ENCODE measurements around the gene OR8G1.

The OR8G1 gene

DNA sequence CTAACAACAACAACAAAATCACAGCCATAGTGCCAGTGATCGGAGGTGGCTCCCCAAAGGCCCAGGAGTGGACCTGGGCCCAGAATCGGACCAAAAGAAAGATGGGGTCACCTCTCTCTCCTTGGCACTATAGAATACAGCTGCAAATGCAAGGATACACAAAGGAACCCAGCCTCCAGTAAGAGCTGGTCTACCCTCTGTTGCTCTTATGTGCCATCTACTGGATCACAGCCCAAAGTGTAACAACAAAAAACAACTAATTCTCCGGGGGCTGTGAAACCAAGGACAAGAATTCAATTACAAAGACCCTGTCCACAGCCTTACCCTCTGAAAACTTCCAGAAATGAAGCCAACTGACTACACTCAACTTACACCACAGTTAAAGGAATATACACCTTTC is 36.9 kb downstream of the OR8G1 start:
- no peaks in the 10 kb centered on the region for H3K36me3 Mint-ChIP-seq (ENCODE audit: low read depth)
- no peak for DNase-seq (ENCODE audit: low spot score)
- H3K4me3 Mint-ChIP-seq, result no peak overlapping the region
- H3K27ac Mint-ChIP-seq, result no peak overlapping the region
- peaks cover 4% of the 10 kb centered on the region for H3K9me3 Mint-ChIP-seq
- H3K4me1 Mint-ChIP-seq (ENCODE audit: low read depth), result peaks cover 11% of the 10 kb centered on the region
- H3K27me3 Mint-ChIP-seq (ENCODE audit: low read depth), result peaks cover 17% of the 10 kb centered on the region

DNA sequence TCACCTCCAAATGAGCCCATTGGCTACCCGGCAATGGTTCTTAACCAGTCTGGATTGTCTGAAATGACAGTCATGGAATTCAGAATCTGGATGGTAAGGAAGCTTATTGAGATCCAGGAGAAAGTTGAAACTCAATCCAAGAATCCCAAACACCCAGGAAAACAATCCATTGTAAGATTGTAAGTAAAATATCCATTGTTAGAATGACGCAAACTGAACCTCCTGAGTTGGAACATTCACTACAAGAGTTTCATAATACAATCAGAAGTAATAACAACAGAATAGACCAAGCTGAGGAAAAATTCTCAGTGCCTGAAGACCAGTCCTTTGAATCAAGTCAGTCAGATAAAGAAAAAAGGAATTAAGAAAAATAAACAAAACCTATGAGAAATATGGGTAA is 37.4 kb downstream of the OR8G1 start:
- H3K9me3 Mint-ChIP-seq, result peaks cover 4% of the 10 kb centered on the region
- peaks cover 11% of the 10 kb centered on the region for H3K4me1 Mint-ChIP-seq (ENCODE audit: low read depth)
- H3K27ac Mint-ChIP-seq, result no peak overlapping the region
- peaks cover 17% of the 10 kb centered on the region for H3K27me3 Mint-ChIP-seq (ENCODE audit: low read depth)
- no peak for DNase-seq (ENCODE audit: low spot score)
- H3K36me3 Mint-ChIP-seq (ENCODE audit: low read depth), result no peaks in the 10 kb centered on the region
- no peak overlapping the region for H3K4me3 Mint-ChIP-seq

DNA sequence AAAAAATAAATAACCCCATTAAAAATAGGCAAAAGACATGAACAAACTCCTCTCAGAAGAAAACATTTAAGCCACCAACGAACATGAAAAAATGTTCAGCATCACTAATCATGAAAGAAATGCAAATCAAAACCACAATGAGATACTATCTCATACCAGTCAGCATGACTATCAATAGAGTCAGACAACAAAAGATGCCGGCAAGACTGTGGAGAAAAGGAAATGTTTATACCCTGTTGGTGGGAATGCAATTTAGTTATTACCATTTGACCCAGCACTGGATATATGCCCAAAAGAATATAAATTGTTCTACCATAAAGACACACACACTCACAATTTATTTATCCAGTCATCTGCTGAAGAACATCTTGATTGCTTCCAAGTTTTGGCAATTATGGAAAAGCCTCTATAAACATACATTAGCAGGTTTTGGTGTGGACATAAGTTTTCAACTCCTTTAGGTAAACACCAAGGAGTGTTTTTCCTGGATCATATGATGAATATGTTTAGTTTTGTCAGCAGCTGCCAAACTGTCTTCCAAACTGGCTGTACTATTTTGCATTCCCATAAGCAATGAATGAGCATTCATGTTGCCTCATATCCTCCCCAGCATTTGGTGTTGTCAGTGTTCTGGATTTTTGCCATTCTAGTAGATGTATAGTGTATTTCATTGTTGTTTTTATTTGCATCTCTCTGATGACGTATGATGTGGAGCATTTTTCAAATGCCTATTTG is 44.9 kb downstream of the OR8G1 start:
- peaks cover 9% of the 10 kb centered on the region for H3K9me3 Mint-ChIP-seq
- peaks cover 3% of the 10 kb centered on the region for H3K4me1 Mint-ChIP-seq (ENCODE audit: low read depth)

DNA sequence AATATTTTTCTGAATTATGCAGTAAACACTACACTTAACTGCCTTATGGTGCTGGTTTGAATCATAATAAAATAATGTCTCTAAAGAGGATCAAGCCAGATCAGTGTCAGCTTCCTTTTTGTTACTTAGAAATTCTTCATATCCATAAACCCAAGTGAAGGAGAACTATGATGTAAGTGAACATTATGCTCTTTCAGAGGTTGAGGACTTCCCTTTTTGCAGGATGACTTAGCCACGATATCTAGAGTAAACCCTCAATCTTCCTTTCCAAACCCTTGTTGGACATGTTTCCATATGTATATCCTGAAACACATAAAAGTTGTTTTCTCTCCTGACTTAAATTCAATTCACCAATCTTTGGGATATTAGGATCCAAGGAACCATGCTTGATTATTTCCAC is 53.8 kb downstream of the OR8G1 start:
- no peaks in the 10 kb centered on the region for H3K9me3 Mint-ChIP-seq
- H3K27me3 Mint-ChIP-seq (ENCODE audit: low read depth), result no peaks in the 10 kb centered on the region
- no peaks in the 10 kb centered on the region for H3K36me3 Mint-ChIP-seq (ENCODE audit: low read depth)
- no peak overlapping the region for H3K4me3 Mint-ChIP-seq
- H3K27ac Mint-ChIP-seq, result no peak overlapping the region
- DNase-seq (ENCODE audit: low spot score), result no peak
- H3K4me1 Mint-ChIP-seq (ENCODE audit: low read depth), result no peaks in the 10 kb centered on the region

More for the DNA sequence above, 44.9 kb downstream of the OR8G1 start:
- peaks cover 13% of the 10 kb centered on the region for H3K27me3 Mint-ChIP-seq (ENCODE audit: low read depth)
- H3K36me3 Mint-ChIP-seq (ENCODE audit: low read depth), result no peaks in the 10 kb centered on the region
- H3K27ac Mint-ChIP-seq, result no peak overlapping the region
- DNase-seq (ENCODE audit: low spot score), result no peak
- no peak overlapping the region for H3K4me3 Mint-ChIP-seq

DNA sequence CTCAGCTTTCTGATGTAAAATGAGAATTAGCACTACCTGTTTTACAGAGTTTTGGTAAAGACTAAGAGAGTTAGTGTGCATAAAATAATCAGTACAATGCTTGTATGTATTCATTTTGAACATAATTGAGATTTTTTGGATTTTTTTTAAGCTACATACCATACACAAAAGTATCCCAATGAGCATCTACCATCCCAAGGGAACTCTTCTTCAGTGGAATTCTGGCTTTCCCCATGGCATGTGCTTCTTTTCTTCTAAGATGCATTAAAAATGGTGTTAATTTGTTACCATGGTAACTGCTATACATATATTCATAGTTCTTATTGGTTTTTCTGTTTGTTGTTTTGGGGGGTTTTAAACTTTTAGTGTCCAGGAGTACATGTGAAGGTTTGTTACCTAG is 55.1 kb downstream of the OR8G1 start:
- H3K4me1 Mint-ChIP-seq (ENCODE audit: low read depth), result no peaks in the 10 kb centered on the region
- no peaks in the 10 kb centered on the region for H3K9me3 Mint-ChIP-seq
- H3K4me3 Mint-ChIP-seq, result no peak overlapping the region
- H3K27me3 Mint-ChIP-seq (ENCODE audit: low read depth), result no peaks in the 10 kb centered on the region
- DNase-seq (ENCODE audit: low spot score), result no peak
- no peaks in the 10 kb centered on the region for H3K36me3 Mint-ChIP-seq (ENCODE audit: low read depth)
- no peak overlapping the region for H3K27ac Mint-ChIP-seq

DNA sequence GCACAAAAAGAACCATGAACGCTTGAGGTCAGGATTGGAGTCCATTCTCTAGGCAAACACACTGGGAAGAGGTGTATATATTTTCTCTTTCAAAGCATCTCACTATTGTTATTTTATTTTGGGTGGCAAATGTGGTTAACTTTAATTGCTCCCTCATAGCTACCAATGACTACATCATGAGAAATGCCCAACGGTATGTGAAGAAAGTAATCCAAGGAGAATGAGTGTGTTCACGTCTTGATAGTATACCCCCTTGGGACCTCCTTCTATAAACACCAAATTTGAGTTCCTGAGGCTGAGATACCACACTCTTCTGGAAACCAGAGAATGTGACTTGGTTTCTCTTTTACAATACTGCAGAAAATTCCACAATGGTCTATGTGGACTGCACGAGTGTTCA is 57.0 kb downstream of the OR8G1 start:
- no peaks in the 10 kb centered on the region for H3K9me3 Mint-ChIP-seq

DNA sequence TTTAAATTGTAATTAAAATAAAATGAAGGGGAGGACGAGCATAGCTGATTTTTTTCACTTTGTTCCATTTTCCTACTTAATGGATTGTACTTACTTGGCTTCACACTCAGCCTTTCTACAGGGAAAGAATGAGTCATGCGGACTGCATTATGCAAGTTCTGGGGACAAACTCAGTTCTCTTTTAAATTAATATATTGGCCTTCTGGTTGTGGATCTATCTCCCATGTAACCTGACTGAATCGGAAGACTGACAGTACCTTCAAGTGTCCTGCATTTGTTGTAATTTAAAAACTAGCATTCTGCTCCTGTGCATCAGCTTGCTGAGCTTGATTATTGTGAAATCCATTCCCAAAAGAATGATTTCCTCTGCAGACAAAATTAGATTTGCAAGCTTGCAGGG is 60.7 kb downstream of the OR8G1 start:
- no peak for DNase-seq (ENCODE audit: low spot score)
- Mint-ChIP-seq H3K27me3 (ENCODE audit: low read depth) (no peaks in the 10 kb centered on the region), H3K4me3 (no peak overlapping the region), H3K36me3 (ENCODE audit: low read depth) (no peaks in the 10 kb centered on the region), H3K4me1 (ENCODE audit: low read depth) (no peaks in the 10 kb centered on the region), H3K27ac (no peak overlapping the region), H3K9me3 (no peaks in the 10 kb centered on the region)

More for the DNA sequence above, 57.0 kb downstream of the OR8G1 start:
- Mint-ChIP-seq H3K4me1 (ENCODE audit: low read depth) (no peaks in the 10 kb centered on the region), H3K4me3 (no peak overlapping the region), H3K27me3 (ENCODE audit: low read depth) (no peaks in the 10 kb centered on the region), H3K27ac (no peak overlapping the region), H3K36me3 (ENCODE audit: low read depth) (no peaks in the 10 kb centered on the region)
- DNase-seq (ENCODE audit: low spot score), result no peak

DNA sequence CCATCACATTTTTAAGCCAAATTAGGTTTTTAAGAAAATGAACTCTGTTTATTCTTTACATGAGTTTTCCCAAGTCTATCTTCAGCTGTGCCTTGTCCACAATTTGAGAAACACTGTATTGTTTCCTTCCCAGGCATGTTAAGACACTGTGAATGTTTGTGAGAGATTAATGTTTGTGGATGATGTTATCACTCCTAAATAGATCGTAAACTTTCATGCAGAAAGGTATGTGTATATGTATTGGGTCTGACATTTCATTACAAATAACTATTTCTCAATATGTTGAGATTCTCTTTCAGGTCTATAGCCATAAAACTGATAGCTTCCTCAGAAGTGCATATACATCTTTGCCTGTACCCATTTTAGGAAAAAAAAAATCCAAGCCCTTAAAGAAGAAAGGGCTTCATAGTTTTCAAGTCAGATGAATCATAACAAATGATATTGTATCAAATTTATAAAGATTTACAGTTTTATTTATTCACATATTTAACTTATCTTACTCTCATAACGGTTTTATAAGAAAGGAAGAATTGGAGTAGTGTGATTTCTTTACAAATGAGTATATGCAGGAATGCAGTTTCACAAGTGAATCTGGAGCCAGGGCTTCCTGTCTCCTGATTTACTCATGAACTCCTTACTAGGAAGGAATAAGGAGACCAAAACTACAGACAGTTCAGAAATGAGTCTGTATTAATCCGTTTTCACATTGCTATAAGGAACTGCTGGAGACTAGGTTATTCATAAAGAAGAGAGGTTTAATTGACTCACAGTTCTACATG is 61.6 kb downstream of the OR8G1 start:
- H3K36me3 Mint-ChIP-seq (ENCODE audit: low read depth), result no peaks in the 10 kb centered on the region
- no peaks in the 10 kb centered on the region for H3K9me3 Mint-ChIP-seq
- no peaks in the 10 kb centered on the region for H3K4me1 Mint-ChIP-seq (ENCODE audit: low read depth)
- H3K27ac Mint-ChIP-seq, result no peak overlapping the region
- no peak overlapping the region for H3K4me3 Mint-ChIP-seq
- H3K27me3 Mint-ChIP-seq (ENCODE audit: low read depth), result no peaks in the 10 kb centered on the region
- DNase-seq (ENCODE audit: low spot score), result no peak

All from T-helper 2 cell treated with Interferon-gamma antibody and Interleukin-4, amounts not matched to agents 5 μg/mL and 100 μg/mL, for 36 hours (primary cell).